SU-DHL-6 (cell line): Measurements from ENCODE around the gene SNAPC2.

ENCODE experiments used
- H2AFZ ChIP-seq: fragments of 200-600 bp; sonication (generic); 2 replicates; pipeline ENCODE4 v1.6.1; 2014; ENCODE audit warnings: low read depth, mild to moderate bottlenecking, moderate library complexity, mixed read lengths, antibody characterized with exemption, low read length; ENCODE audit not compliant: severe bottlenecking
- H3F3A ChIP-seq: fragments of 200-600 bp; shearing (Covaris generic); 2 replicates; pipeline ENCODE4 v1.6.0; 2016; ENCODE audit warnings: antibody characterized with exemption, mild to moderate bottlenecking; ENCODE audit not compliant: insufficient read depth
- H3K27ac ChIP-seq: fragments of 200-600 bp; sonication (generic); 2 replicates; pipeline ENCODE4 v1.5.1; 2016; ENCODE audit warnings: low read depth, mild to moderate bottlenecking, low read length, moderate library complexity, mixed read lengths
- H3K27me3 ChIP-seq: fragments of 200-600 bp; sonication (generic), shearing (Covaris generic); 2 replicates; pipeline ENCODE4 v1.6.0; 2014; ENCODE audit warnings: mild to moderate bottlenecking, low read length
- H3K36me3 ChIP-seq: fragments of 200-600 bp; sonication (generic); 2 replicates; pipeline ENCODE4 v1.6.1; 2014; ENCODE audit warnings: mild to moderate bottlenecking, low read length, mixed read lengths
- H3K4me2 ChIP-seq: fragments of 300-600, 200-600 bp; shearing (Covaris generic), sonication (generic); 2 replicates; pipeline ENCODE4 v1.6.0; 2014; ENCODE audit warnings: low read length, low read depth, mild to moderate bottlenecking; ENCODE audit not compliant: poor library complexity, severe bottlenecking
- H3K4me3 ChIP-seq: fragments of 200-600 bp; sonication (generic); 2 replicates; pipeline ENCODE4 v1.5.1; 2014; ENCODE audit warnings: antibody characterized with exemption, low read length, mild to moderate bottlenecking, mixed read lengths; ENCODE audit not compliant: insufficient read depth, poor library complexity, severe bottlenecking
- H3K79me2 ChIP-seq: fragments of 200-600 bp; sonication (generic); 2 replicates; pipeline ENCODE4 v1.6.1; 2014; ENCODE audit warnings: mild to moderate bottlenecking, low read length, moderate library complexity; ENCODE audit not compliant: insufficient read depth
- H3K9ac ChIP-seq: fragments of 200-600 bp; sonication (generic); 2 replicates; pipeline ENCODE4 v1.7.0; 2014; ENCODE audit warnings: mild to moderate bottlenecking, low read length
- H3K9me2 ChIP-seq: fragments of 200-600 bp; sonication (generic); replicated peaks from 2 replicates; pipeline ENCODE4 v1.6.1; 2014; ENCODE audit warnings: low read length; ENCODE audit not compliant: insufficient read depth
- H3K9me3 ChIP-seq: fragments of 200-600 bp; sonication (generic); 2 replicates; pipeline ENCODE4 v1.6.1; 2014; ENCODE audit warnings: low read length, mixed read lengths; ENCODE audit not compliant: insufficient read depth
- H4K20me1 ChIP-seq: fragments of 200-600 bp; sonication (generic); 2 replicates; pipeline ENCODE4 v1.6.1; 2014; ENCODE audit warnings: low read depth, mild to moderate bottlenecking, antibody characterized with exemption, low read length, moderate library complexity, mixed read lengths
- EZH2phosphoT487 ChIP-seq: fragments of 200-600 bp; sonication (generic), shearing (Covaris generic); conservative IDR thresholded peaks from 2 replicates; pipeline ENCODE4 v1.6.1; 2018; ENCODE audit warnings: mild to moderate bottlenecking, antibody characterized with exemption, low read length, moderate library complexity, mixed read lengths
- TF ChIP-seq, protein P1 (sequence below): fragments of 200-600 bp; sonication (generic); IDR thresholded peaks from one replicate; pipeline ENCODE4 v1.5.1; 2017; ENCODE audit warnings: antibody characterized with exemption, mild to moderate bottlenecking, low read length, moderate library complexity; ENCODE audit not compliant: insufficient read depth, poor library complexity, severe bottlenecking

The SNAPC2 gene

DNA sequence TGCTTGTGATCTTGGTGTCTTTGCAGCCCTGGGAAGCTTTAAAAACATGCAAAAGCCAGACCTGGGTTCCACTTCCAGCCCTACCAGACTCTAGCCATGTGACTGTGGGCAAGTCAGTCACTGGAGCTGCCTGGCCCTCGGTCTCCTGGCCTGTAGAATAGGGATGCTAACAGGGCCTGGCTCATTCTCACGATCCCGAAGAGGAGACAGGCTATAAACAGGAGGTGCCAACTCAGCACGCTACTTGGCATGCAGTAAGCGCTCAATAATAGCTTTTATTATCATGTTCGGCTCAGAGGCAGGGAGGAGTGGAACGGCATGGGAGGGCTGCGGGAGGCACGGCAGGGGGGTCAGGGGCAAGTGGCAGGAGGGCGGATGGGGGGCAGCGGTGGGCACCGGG, 4.1 kb downstream of the SNAPC2 start:
- no peak overlapping the region for H3K27ac ChIP-seq
- H4K20me1 ChIP-seq, result no peaks in the 10 kb centered on the region
- H3K27me3 ChIP-seq, result no peaks in the 10 kb centered on the region
- H3F3A ChIP-seq, result peaks cover 5% of the 10 kb centered on the region; the same call in 1 of the 2 replicates
- H2AFZ ChIP-seq, result no peak overlapping the region
- H3K9me3 ChIP-seq, result no peaks in the 10 kb centered on the region
- no peak overlapping the region for H3K4me2 ChIP-seq
- H3K79me2 ChIP-seq, result no peaks in the 10 kb centered on the region
- TF ChIP-seq EZH2phosphoT487, result no peak
- TF ChIP-seq, protein P1, sequence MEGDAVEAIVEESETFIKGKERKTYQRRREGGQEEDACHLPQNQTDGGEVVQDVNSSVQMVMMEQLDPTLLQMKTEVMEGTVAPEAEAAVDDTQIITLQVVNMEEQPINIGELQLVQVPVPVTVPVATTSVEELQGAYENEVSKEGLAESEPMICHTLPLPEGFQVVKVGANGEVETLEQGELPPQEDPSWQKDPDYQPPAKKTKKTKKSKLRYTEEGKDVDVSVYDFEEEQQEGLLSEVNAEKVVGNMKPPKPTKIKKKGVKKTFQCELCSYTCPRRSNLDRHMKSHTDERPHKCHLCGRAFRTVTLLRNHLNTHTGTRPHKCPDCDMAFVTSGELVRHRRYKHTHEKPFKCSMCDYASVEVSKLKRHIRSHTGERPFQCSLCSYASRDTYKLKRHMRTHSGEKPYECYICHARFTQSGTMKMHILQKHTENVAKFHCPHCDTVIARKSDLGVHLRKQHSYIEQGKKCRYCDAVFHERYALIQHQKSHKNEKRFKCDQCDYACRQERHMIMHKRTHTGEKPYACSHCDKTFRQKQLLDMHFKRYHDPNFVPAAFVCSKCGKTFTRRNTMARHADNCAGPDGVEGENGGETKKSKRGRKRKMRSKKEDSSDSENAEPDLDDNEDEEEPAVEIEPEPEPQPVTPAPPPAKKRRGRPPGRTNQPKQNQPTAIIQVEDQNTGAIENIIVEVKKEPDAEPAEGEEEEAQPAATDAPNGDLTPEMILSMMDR, result no peak
- no peak overlapping the region for H3K4me3 ChIP-seq
- no peaks in the 10 kb centered on the region for H3K9me2 ChIP-seq
- no peaks in the 10 kb centered on the region for H3K36me3 ChIP-seq
- no peak overlapping the region for H3K9ac ChIP-seq

GRCh38 chr19:7924651-7925170, 4.6 kb downstream of the SNAPC2 start:
- Histone ChIP-seq H3K27ac (no peak overlapping the region), H3K79me2 (no peaks in the 10 kb centered on the region), H3K9me2 (no peaks in the 10 kb centered on the region), H3K36me3 (no peaks in the 10 kb centered on the region), H3K4me3 (no peak overlapping the region), H3K27me3 (no peaks in the 10 kb centered on the region), H3K9ac (no peak overlapping the region), H3F3A (peaks cover 5% of the 10 kb centered on the region; the same call in 1 of the 2 replicates), H3K9me3 (no peaks in the 10 kb centered on the region), H3K4me2 (peak overlapping the region; percentile 54), H4K20me1 (no peaks in the 10 kb centered on the region), H2AFZ (no peak overlapping the region)
- TF ChIP-seq, protein P1, result no peak
- TF ChIP-seq EZH2phosphoT487, result no peak

DNA sequence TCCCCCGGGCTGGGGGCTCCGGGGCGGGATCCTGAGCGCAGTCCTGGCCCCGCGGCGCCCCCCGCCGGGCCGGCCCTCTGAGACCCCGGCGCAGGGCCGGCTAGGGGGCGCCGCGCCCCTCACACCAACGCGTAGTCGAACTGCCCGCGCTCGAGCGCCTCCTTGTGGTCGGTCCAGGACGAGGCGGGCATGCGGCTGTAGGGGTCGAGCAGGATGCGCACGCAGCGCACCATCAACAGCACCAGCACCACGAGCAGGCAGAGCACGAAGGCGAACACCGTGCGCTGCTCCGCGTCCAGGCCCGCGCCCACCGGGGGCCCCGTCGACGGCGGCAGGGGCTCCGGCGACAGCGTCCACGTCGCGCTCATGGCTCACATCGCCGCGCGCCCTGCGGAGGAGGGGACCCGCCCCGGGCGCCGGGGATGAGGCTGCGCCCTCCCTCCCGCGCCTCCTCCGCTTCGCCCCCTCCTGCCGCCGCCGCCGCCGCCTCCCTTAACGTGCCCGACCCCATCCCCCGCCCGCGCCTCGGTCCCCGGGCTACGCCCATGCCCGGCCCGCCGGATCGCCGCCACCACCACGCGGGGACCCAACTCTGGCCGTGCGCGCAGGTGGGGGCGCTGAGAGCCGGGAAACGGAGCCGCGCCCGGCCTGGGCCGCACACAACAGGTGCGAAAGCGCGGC, 5.2 kb downstream of the SNAPC2 start:
- peaks cover 5% of the 10 kb centered on the region; the same call in 1 of the 2 replicates for H3F3A ChIP-seq

More for the DNA sequence above, 5.2 kb downstream of the SNAPC2 start:
- Histone ChIP-seq H3K9me2 (no peaks in the 10 kb centered on the region), H3K27me3 (no peaks in the 10 kb centered on the region), H3K79me2 (no peaks in the 10 kb centered on the region), H3K27ac (no peak overlapping the region), H3K9ac (peak overlapping the region; percentile 24; the same call in 1 of the 2 replicates), H3K4me3 (peak overlapping the region; percentile 38), H3K4me2 (peak overlapping the region; percentile 54), H2AFZ (peak overlapping the region; percentile 19), H4K20me1 (no peaks in the 10 kb centered on the region), H3K36me3 (no peaks in the 10 kb centered on the region), H3K9me3 (no peaks in the 10 kb centered on the region)
- TF ChIP-seq EZH2phosphoT487, result no peak
- TF ChIP-seq, protein P1, result peak; percentile 77
